ENCODE data around the gene SIAH2.

SIAH2 gene

DNA sequence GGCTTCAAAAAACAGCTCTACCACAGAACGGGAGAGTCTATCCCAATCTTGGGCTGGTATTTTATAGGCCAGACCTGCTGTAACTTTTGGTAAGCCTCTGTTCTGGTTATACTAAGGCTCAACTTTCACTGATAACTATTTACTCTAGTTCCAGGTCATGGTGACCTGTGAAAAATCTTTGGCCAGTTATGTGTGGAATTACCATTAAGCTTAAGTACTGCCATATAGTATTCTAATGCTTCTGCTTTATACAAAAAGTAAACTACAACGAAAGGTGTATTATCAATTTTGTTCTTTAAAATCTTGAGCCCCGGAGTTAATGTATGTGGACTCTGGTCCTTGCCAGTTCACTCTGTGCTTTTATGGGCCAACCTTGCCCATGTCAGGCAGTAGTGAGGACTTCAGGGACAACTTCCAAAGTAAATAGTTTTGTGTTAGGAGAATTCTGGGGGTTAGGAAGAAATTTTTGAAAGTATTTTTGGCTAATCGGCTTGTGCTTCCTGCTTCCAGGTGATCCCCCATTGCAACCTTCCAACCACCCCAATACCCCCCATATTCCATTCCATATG is 6.4 kb downstream of the SIAH2 start:
- no peak for DNase-seq (ENCODE audit: low spot score)
- TF ChIP-seq, protein P1, sequence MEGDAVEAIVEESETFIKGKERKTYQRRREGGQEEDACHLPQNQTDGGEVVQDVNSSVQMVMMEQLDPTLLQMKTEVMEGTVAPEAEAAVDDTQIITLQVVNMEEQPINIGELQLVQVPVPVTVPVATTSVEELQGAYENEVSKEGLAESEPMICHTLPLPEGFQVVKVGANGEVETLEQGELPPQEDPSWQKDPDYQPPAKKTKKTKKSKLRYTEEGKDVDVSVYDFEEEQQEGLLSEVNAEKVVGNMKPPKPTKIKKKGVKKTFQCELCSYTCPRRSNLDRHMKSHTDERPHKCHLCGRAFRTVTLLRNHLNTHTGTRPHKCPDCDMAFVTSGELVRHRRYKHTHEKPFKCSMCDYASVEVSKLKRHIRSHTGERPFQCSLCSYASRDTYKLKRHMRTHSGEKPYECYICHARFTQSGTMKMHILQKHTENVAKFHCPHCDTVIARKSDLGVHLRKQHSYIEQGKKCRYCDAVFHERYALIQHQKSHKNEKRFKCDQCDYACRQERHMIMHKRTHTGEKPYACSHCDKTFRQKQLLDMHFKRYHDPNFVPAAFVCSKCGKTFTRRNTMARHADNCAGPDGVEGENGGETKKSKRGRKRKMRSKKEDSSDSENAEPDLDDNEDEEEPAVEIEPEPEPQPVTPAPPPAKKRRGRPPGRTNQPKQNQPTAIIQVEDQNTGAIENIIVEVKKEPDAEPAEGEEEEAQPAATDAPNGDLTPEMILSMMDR (IDR thresholded peaks at IDR 0.05; ENCODE audit: extremely low read depth, missing control alignments): no peak

- DNase-seq (ENCODE audit: low spot score): no peak
- TF ChIP-seq, protein P1 (IDR thresholded peaks at IDR 0.05; ENCODE audit: extremely low read depth, missing control alignments): no peak
These were observed 7.1 kb downstream of the SIAH2 start for GRCh38 chr3:150755902-150756301.

GRCh38 chr3:150754896-150755295 is 8.1 kb downstream of the SIAH2 start:
- TF ChIP-seq, protein P1 (IDR thresholded peaks at IDR 0.05; ENCODE audit: extremely low read depth, missing control alignments): no peak
- no peak for DNase-seq (ENCODE audit: low spot score)

- TF ChIP-seq, protein P1 (IDR thresholded peaks at IDR 0.05; ENCODE audit: extremely low read depth, missing control alignments): no peak
- DNase-seq (ENCODE audit: low spot score): no peak
These were observed 11.1 kb downstream of the SIAH2 start for GRCh38 chr3:150751781-150752263.

GRCh38 chr3:150749255-150749654 is 13.7 kb downstream of the SIAH2 start:
- no peak for DNase-seq (ENCODE audit: low spot score)
- TF ChIP-seq, protein P1 (IDR thresholded peaks at IDR 0.05; ENCODE audit: extremely low read depth, missing control alignments): no peak

- TF ChIP-seq, protein P1 (IDR thresholded peaks at IDR 0.05; ENCODE audit: extremely low read depth, missing control alignments): no peak
- no peak for DNase-seq (ENCODE audit: low spot score)
These were observed 14.3 kb downstream of the SIAH2 start for GRCh38 chr3:150748684-150749047.

DNA sequence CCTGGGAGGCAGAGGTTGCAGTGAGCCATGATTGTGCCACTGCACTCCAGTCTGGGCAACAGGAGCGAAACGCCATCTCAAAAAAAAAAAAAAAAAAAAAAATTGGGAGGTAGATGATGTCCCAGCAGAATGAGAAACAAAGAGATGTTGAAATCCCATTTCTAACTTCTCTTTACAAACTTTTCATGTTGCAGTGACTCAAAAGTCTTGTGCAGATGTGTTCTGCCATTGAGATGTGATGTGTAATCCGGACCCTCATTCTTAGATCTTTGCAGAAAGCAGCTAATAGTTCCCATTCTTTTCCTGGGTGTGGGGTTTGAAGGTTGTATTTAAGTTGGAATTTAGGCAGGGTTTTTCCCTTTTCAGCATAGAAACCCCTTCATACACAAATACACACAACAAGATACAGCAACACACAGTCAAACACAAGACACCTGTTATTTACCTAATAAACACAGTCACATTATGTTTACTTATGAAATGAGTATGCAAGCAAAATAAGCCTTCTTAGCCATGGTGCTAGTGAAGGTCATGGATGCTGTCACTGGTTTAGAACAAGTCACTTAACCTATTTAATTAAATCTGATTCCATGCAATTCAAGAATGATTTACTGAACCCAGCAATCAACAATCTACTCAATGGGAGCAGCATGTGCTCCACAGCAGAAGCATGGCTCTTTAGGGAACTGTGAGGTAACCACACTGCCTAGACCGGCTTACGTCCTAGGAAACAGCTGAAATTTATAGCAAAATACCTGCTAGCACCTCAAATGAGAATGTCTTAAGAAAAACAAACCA is 14.9 kb downstream of the SIAH2 start:
- TF ChIP-seq, protein P1 (IDR thresholded peaks at IDR 0.05; ENCODE audit: extremely low read depth, missing control alignments): no peak
- no peak for DNase-seq (ENCODE audit: low spot score)

Measured in GM20000 (cell line).